NCI-H1105 treated with DMSO at 0.1 percent for 48 hours (cell line): Measurements from ENCODE around the gene KCNIP1.

Experiments
- DNase-seq: peaks from one replicate; lab custom pipeline; 2025; lab: John Stamatoyannopoulos, UW

KCNIP1 gene

GRCh38 chr5:170597109-170597751 lies 93.4 kb downstream of the KCNIP1 start:
- DNase-seq: no peak

DNA sequence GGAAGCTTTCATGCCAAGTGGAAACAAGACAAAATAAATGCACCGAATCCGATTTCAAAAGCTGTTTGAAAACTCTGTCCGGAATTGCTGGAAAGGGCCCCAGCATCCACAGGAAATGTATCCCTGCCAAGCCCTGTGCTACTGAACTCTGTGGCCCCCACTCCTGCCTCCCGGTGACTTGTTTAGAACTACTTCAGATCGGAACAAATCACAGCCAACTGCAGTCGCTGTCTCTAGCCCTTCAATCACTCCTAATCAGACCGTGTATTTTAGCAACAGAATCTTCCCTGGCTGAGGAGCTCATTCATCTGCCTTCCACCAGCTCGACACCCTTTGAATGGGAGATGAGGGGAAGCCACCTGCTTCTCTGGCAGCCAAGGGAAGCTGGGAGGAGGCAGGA lies 94.1 kb downstream of the KCNIP1 start:
- DNase-seq: no peak

GRCh38 chr5:170599756-170600155 lies 95.9 kb downstream of the KCNIP1 start:
- no peak for DNase-seq

DNA sequence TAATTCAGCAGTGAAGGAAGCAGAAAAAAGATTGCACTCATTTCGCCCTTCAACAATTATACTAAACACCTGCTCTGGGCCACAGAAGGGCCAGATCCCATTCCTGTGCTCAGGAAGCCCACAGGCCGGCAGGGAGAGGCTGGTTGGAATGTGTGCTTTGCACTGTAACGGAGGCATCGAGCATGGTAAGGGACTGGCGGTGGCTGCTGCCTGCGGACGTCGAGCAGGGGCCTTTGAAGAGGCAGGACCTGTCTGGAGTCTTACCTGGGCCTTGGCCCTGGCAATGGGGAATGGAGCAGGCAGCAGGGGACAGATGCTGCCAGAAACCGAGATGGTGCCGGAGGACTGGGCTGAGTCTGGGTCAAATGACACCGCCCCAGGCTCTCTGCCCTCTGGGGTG lies 97.8 kb downstream of the KCNIP1 start:
- no peak for DNase-seq

DNA sequence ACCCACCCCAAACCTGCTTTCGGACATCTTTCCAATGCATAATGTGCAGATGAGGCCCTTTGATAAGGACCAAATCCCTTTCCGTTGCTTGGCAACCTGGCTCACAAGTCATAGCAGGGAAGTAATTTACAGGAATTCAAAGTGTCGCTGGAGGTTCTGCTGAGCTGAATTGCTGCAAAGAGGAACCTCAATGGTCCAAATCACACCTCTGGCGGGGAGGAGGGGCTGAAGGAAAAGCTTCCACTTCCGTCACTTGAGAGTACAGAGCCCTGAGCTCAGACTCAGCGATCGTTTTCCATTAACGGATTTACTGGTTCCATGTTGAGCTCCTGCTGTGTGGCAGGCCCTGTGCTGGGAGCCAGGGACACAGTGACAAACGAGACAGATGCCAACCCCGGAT lies 99.3 kb downstream of the KCNIP1 start:
- DNase-seq: no peak

DNA sequence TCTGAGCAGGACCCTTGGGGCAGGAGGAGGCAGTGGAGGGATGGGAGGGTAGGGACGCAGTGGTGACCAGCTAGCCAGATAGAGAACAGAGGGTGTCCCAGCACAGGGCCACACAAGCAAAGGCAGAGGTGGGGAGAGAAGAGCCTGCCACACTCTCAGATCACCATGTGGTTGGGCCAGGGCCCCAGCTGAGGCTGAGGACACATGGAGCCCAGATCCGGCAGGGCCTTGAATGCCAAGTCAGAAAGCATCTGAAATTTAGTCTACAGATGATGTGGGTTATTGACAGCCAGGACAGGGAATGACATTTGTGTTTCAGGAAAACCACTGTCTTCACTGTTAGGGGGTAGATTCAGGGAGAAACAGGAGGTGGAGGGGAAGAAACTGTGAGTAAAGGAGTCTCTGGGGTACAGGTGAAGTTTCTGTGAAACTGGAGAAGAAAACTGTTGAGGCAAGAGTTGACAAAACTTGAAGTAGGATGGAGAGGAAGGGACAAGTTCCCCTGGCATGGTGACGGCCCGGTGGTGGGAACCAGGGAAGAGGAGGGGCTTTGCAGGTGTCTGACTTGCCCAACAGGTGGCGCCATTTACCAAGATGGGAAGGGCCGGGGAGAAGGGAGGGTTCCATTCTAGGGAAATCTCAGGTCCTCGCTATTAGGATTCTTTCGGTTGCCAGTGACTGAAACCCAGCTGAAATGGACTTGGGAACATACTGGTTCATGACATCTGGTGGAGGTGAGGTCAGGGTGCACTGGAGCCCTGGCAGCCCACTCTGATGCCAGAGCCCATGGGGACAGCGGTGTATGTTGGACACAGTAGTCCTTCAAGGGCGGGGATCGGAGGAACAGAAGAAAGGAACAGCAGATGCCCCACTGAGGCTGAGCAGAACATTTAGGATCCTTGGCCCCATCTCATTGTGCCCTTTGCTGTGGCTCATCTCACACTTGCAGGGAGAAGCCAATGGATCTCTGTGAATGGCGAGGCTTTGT lies 100.1 kb downstream of the KCNIP1 start:
- DNase-seq: peak; percentile 32

GRCh38 chr5:170606941-170607340 lies 103.1 kb downstream of the KCNIP1 start:
- no peak for DNase-seq

GRCh38 chr5:170611449-170612090 lies 107.8 kb downstream of the KCNIP1 start:
- peak; percentile 2 for DNase-seq

DNA sequence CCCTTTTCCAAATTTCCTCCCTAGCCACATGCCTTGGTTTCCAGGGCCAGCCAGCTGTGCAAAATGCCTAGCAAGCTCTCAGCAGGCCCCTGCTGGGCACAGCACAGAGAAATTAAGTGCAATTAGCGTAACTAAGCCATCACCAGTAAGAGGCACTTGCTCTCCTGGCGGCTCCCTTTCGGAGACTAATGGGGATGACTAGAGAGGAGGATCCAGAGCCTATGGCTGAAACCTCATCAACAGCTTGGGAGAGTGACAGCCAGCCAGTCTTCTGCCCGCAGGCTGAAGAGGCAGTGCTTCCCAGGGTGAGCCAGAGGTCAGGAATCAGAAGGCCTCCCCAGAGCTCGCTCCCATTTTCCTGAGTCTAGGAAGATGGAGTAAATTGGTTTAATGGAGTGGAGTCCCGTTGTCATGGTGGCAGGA lies 108.4 kb downstream of the KCNIP1 start:
- DNase-seq: peak; percentile 29

GRCh38 chr5:170614065-170614490 lies 110.3 kb downstream of the KCNIP1 start:
- no peak for DNase-seq

DNA sequence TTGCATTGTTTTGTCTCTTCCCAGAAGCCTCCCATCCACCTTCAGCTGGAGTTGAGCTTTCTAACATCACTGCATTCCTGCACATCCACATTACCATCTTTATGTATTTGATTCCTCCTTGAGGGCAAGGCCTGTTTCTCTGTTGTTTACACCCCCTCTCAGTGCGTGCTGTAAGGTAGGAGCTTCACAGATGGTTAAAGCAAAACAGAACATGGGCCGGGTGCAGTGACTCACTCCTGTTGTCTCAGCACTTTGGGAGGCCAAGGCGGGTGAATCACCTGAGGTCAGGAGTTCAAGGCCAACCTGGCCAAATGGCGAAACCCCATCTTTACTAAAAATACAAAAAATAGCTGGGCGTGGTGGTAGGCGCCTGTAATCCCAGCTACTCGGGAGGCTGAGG lies 110.9 kb downstream of the KCNIP1 start:
- DNase-seq: no peak

GRCh38 chr5:170617533-170618490 lies 114.0 kb downstream of the KCNIP1 start:
- DNase-seq: peak; percentile 31

GRCh38 chr5:170619869-170620268 lies 116.0 kb downstream of the KCNIP1 start:
- DNase-seq: no peak

- DNase-seq: no peak
Observed at GRCh38 chr5:170622933-170623332, 119.1 kb downstream of the KCNIP1 start.

GRCh38 chr5:170623576-170624181 lies 119.9 kb downstream of the KCNIP1 start:
- DNase-seq: no peak

- no peak for DNase-seq
Observed at GRCh38 chr5:170625221-170626165, 121.7 kb downstream of the KCNIP1 start.

DNA sequence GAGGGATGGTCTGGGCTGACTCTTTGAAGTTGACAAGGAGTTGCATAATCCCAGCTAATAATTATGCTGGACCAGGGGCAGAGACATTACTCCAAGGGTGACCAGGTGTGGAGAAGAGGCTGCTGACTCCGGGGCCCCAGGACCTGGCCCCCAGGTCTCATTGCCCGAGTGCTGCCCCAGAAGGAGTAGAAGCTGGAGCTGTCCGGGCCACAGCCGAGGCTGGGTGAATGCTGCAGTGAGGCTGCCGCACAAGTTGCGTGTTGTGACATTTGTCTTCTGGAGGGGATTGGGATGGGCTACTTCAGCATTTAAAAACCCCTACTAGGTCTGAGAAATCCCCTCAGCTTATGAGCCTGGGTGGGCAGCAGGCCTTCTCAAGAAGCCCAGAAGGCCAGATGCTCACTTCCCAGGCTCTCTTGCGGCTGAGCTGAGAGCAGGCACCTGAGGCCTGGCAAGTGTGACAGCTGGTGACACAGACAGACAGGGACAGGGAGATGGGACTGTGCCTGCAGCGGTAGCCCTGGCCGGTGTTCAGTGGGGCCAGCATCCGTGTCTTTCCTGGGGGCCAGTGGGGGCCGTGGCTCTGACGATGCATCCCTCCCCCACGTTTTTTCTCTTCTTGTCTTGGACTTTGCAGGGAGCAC lies 122.8 kb downstream of the KCNIP1 start:
- no peak for DNase-seq

- no peak for DNase-seq
Observed at GRCh38 chr5:170627271-170627670, 123.5 kb downstream of the KCNIP1 start.

- DNase-seq: no peak
Observed at GRCh38 chr5:170628028-170628427, 124.2 kb downstream of the KCNIP1 start.
